Ovary (tissue), 9 donors: ENCODE measurements around the gene REV3L. TPM values are rescaled to one million over a fixed set of nuclear protein-coding genes. Genes with fewer than 3 reads are reported as not detected.

Experiments
- DNase-seq, 5 donors: peaks; one replicate each; pipeline ENCODE4 v3.0.0-alpha.2; 2019 to 2020
- H3K27ac ChIP-seq, 2 donors: fragments of 200-600 bp; one replicate each; pipeline versions ENCODE4 v1.5.1 to v1.8.0; 2019 to 2022
- H3K27me3 ChIP-seq: fragments of 200-600 bp; one replicate; pipeline ENCODE4 v1.8.0; 2022
- H3K36me3 ChIP-seq: fragments of 200-600 bp; sonication (generic); one replicate; pipeline ENCODE4 v1.5.1; 2019
- H3K4me1 ChIP-seq: one replicate; pipeline ENCODE4 v1.8.1; 2013; ENCODE audit warnings: mild to moderate bottlenecking, moderate library complexity; ENCODE audit not compliant: insufficient read depth
- H3K4me3 ChIP-seq: fragments of 200-600 bp; sonication (generic); one replicate; pipeline ENCODE4 v1.5.1; 2017
- H3K9me3 ChIP-seq, 2 donors: fragments of 200-600 bp in 1 of 2; sonication (generic) in 1 of 2; one replicate each; pipeline versions ENCODE4 v1.5.1 to v1.8.1; 2013 to 2019; ENCODE audit warnings: mild to moderate bottlenecking in 1 of 2, moderate library complexity in 1 of 2
- EP300 ChIP-seq: sonication (generic); formaldehyde crosslinking; IDR thresholded peaks from one replicate; pipeline ENCODE4 v1.6.1; 2017; ENCODE audit warnings: antibody characterized with exemption
- POLR2A ChIP-seq: fragments of 450-650 bp; IDR thresholded peaks from one replicate; pipeline ENCODE4 v1.6.1; 2017; ENCODE audit warnings: antibody characterized with exemption, mild to moderate bottlenecking, moderate library complexity
- WGBS, 3 donors: extraction: QIAGEN DNeasy Blood & Tissue Kit in 1 of 3; methylation state at CpG; one replicate each; pipeline versions ENCODE4 v1.1.5 to v1.1.7; 2013 to 2017; 5-methylcytosine and 5-hydroxymethylcytosine counted together
- intact Hi-C, 4 donors: fragments of 100-400 bp; cut with DNase I; formaldehyde crosslinking; loops; one replicate each; pipeline versions ENCODE4 v1.11.0 to v1.15.1; 2022 to 2023
- polyA plus RNA-seq, 2 donors: library from polyadenylated mRNA; stranded (reverse); fragments of 200-250 nt in 1 of 2; fragments of 350-450 nt in 1 of 2; fragmentation: Illumina TruSeq in 1 of 2; extraction: RNeasy Lipid Tissue Mini Kit (QIAGEN cat#74804) in 1 of 2; gene quantifications; one replicate each; pipeline ENCODE4 v1.2.3, GENCODE V29; 2013 to 2014
- total RNA-seq, 7 donors: library from RNA; depleted of rRNA in 2 of 7; stranded (reverse); fragments of >200 nt in 2 of 7; fragmentation: NEBNext Ultra II Directional in 3 of 7; extraction: Animal tissue kit (Norgen Biotek cat#: 25700) in 3 of 7; gene quantifications; one replicate each; pipeline versions ENCODE4 v1.1.0 to v1.2.4, GENCODE V29; 2016 to 2023
- TF ChIP-seq, protein P1 (sequence below), 3 donors: fragments of 450-650 bp in 2 of 3; fragments of 200-600 bp in 1 of 3; IDR thresholded peaks; one replicate each; pipeline versions ENCODE4 v1.5.1 to v1.8.0; 2016 to 2022; ENCODE audit warnings: antibody characterized with exemption in 3 of 3, mild to moderate bottlenecking in 1 of 3
- donor health status: DM: no; HTN: no; CAD: no; lungs with moderate emphysema.
- donor health status: DM: no; HTN: no; CAD: no.
- donor health status: Bipolar disorder and iron deficiency.
- donor health status: DM: yes; HTN: yes; CAD: no.
- donor health status: DM: no; HTN: no; CAD: no.
- donor health status: DM: yes; HTN: yes; CAD: no.

REV3L gene
- total and polyA plus RNA-seq, 9 donors: 8.5 to 55.2 (median 31.0) TPM

DNA sequence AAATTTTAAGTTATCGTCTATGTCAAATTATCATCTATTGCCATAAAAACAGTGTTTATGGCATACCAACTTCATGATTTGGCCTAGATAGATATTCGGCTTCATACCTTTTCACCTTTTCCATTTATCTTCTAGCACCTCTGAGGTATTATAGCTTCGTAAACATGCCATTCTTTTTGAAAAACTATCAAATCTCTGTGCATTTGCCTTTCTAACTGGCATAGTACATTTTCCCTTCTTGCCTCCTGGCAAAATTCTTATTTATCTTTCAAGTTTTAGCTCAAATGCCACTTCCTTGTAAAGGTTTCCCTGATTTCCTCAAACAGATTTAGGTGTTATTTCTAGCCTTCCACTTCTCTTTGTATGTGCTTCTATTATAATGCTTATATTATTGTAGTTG lies 7.0 kb upstream of the REV3L start:
- intact Hi-C loops: no loop called here
- H3K27me3 ChIP-seq: no peaks in the 10 kb centered on the region
- WGBS, 3 donors: 80 to 99% (median 96%) methylated on average over 3 of the region's 3 CpGs

DNA sequence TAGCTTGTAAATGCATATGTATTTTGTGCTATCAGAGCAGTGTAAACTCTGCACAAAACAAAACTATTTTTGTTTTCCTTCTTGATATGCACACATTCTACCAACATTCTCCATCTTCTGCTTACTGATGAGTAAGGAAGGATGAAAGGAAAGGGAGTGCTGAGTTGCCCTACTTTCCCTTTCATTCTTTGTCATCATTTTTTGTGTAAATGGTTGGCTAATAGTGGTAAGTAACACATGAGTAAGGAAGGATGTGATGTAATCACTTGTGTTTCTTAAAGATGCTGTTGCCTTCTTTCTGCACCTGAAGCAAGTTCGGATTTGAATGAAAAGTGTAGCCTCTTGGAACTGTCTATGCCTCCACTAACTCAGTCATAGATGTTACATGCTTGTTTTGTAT lies 4.6 kb upstream of the REV3L start:
- WGBS, 3 donors: 89 to 100% (median 97%) methylated on average over 1 of the region's 1 CpG
- H3K4me3 ChIP-seq: no peak overlapping the region
- no peak for DNase-seq
- H3K4me1 ChIP-seq: peaks cover 2% of the 10 kb centered on the region
- TF ChIP-seq, protein P1, sequence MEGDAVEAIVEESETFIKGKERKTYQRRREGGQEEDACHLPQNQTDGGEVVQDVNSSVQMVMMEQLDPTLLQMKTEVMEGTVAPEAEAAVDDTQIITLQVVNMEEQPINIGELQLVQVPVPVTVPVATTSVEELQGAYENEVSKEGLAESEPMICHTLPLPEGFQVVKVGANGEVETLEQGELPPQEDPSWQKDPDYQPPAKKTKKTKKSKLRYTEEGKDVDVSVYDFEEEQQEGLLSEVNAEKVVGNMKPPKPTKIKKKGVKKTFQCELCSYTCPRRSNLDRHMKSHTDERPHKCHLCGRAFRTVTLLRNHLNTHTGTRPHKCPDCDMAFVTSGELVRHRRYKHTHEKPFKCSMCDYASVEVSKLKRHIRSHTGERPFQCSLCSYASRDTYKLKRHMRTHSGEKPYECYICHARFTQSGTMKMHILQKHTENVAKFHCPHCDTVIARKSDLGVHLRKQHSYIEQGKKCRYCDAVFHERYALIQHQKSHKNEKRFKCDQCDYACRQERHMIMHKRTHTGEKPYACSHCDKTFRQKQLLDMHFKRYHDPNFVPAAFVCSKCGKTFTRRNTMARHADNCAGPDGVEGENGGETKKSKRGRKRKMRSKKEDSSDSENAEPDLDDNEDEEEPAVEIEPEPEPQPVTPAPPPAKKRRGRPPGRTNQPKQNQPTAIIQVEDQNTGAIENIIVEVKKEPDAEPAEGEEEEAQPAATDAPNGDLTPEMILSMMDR (IDR thresholded peaks at IDR 0.05): no peak
- TF ChIP-seq POLR2A (no peak), EP300 (no peak)
- no peaks in the 10 kb centered on the region for H3K27me3 ChIP-seq
- intact Hi-C loops: loop anchor here in 3 of 4 donors (10.0 kb wide), 3 partner anchors 57 to 117 kb away; partner anchors contain the start of gene TRAF3IP2 (in 1 of the 3)
- no peak overlapping the region for H3K27ac ChIP-seq
- no peaks in the 10 kb centered on the region for H3K9me3 ChIP-seq
- no peaks in the 10 kb centered on the region for H3K36me3 ChIP-seq

More for the DNA sequence above, 7.0 kb upstream of the REV3L start:
- Histone ChIP-seq H3K4me3 (no peak overlapping the region), H3K4me1 (peaks cover 2% of the 10 kb centered on the region), H3K36me3 (no peaks in the 10 kb centered on the region), H3K9me3 (no peaks in the 10 kb centered on the region), H3K27ac (no peak overlapping the region)
- no peak for DNase-seq
- TF ChIP-seq, protein P1 (IDR thresholded peaks at IDR 0.05): no peak
- no peak for TF ChIP-seq POLR2A
- no peak for TF ChIP-seq EP300

DNA sequence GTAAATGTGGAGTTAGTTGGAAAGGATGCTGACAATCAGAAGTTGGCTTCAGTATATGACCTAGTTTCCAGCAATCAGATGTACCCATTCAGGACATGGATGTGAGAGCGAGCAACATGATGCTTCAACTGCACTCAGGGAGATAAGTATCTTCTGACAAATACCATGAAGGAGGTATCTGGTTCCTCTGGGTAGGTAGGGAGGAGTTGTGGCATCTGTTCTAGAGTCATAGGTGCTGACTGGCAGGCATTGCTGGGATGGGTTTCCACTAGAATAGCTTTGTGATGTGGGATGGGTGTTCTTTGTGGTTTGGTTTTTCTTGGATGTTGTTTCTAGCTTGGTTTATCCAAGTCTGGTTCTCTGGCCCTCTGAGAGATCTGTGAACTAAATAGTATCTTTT lies 3.9 kb upstream of the REV3L start:
- DNase-seq: no peak
- TF ChIP-seq EP300: no peak
- TF ChIP-seq POLR2A: no peak
- TF ChIP-seq, protein P1 (IDR thresholded peaks at IDR 0.05): no peak
- no peaks in the 10 kb centered on the region for H3K36me3 ChIP-seq
- no peak overlapping the region for H3K4me3 ChIP-seq
- peaks cover 2% of the 10 kb centered on the region for H3K4me1 ChIP-seq
- intact Hi-C loops: loop anchor here in 3 of 4 donors (10.0 kb wide), 3 partner anchors 58 to 118 kb away; partner anchors contain the start of gene TRAF3IP2 (in 1 of the 3)
- H3K9me3 ChIP-seq: no peaks in the 10 kb centered on the region
- 94 to 100% (median 97%) methylated on average over 1 of the region's 1 CpG for WGBS, 3 donors
- no peak overlapping the region for H3K27ac ChIP-seq
- no peaks in the 10 kb centered on the region for H3K27me3 ChIP-seq

DNA sequence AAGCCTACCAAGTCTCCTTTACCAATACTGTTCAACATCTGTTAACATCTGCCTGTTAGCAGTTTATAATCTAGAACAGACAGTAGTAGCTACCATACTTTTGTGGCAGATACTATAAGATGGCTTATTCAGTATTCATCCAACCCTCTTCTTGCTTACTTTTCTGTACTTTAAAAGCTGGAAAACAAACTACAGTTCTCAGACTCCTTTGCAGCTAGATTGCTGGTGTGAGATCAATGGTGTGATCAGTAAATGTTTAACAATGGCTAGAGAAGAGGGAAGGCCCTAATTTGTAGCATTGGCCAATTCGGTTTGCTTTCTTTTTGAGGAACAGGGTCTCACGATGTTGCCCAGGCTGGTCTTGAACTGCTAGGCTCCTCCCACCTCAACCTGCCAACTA lies 3.5 kb upstream of the REV3L start:
- 93 to 98% (median 95%) methylated on average over 2 of the region's 2 CpGs for WGBS, 3 donors
- intact Hi-C loops: loop anchor here in 3 of 4 donors (10.0 kb wide), 3 partner anchors 58 to 118 kb away; partner anchors contain the start of gene TRAF3IP2 (in 1 of the 3)
- TF ChIP-seq, protein P1 (IDR thresholded peaks at IDR 0.05): no peak
- TF ChIP-seq EP300: no peak
- TF ChIP-seq POLR2A: no peak

More for the DNA sequence above, 3.5 kb upstream of the REV3L start:
- no peaks in the 10 kb centered on the region for H3K36me3 ChIP-seq
- H3K4me3 ChIP-seq: no peak overlapping the region
- peaks cover 3% of the 10 kb centered on the region for H3K4me1 ChIP-seq
- no peak overlapping the region for H3K27ac ChIP-seq
- no peaks in the 10 kb centered on the region for H3K9me3 ChIP-seq
- no peaks in the 10 kb centered on the region for H3K27me3 ChIP-seq
- DNase-seq: no peak
